Prostate gland (tissue), 2 donors: ENCODE data around the gene CPNE4. TPM values are rescaled to one million over a fixed set of nuclear protein-coding genes. Genes with fewer than 3 reads are reported as not detected.

Experiments
- DNase-seq: peaks from one replicate; pipeline ENCODE4 v3.0.0-alpha.2; 2019; ENCODE audit warnings: low spot score
- H3K27ac ChIP-seq, 2 donors: fragments of 200-600 bp; sonication (generic); 2 replicates each; pipeline ENCODE4 v1.5.1; 2017 to 2019
- H3K27me3 ChIP-seq: fragments of 200-600 bp; sonication (generic); replicated peaks from 2 replicates; pipeline ENCODE4 v1.5.1; 2019; ENCODE audit not compliant: insufficient read depth
- H3K36me3 ChIP-seq, 2 donors: fragments of 200-600 bp; sonication (generic); 1 replicate in 1 of 2; 2 replicates in 1 of 2; pipeline versions ENCODE4 v1.5.1 to v1.8.1; 2017 to 2019
- H3K4me1 ChIP-seq: fragments of 200-600 bp; sonication (generic); replicated peaks from 2 replicates; pipeline ENCODE4 v1.5.1; 2019
- H3K4me3 ChIP-seq, 2 donors: fragments of 200-600 bp; sonication (generic); 2 replicates each; pipeline ENCODE4 v1.5.1; 2017 to 2019
- H3K9me3 ChIP-seq: fragments of 200-600 bp; sonication (generic); 2 replicates; pipeline ENCODE4 v1.5.1; 2017
- CTCF ChIP-seq, 4 experiments: fragments of 200-600 bp in 2 of 4; fragments of 450-650 bp in 2 of 4; sonication (generic) in 2 of 4; IDR thresholded peaks; 1 replicate in 3 of 4; 2 replicates in 1 of 4; pipeline ENCODE4 v1.5.1; 2016 to 2019; ENCODE audit warnings: antibody characterized with exemption in 4 of 4, mild to moderate bottlenecking in 2 of 4, moderate library complexity in 2 of 4
- POLR2A ChIP-seq: fragments of 450-650 bp; IDR thresholded peaks from one replicate; pipeline ENCODE4 v1.6.1; 2016; ENCODE audit warnings: antibody characterized with exemption, mild to moderate bottlenecking
- POLR2AphosphoS5 ChIP-seq: sonication (generic); formaldehyde crosslinking; IDR thresholded peaks from one replicate; pipeline ENCODE4 v1.6.1; 2017; ENCODE audit warnings: antibody characterized with exemption
- WGBS: methylation state at CpG from one replicate; pipeline ENCODE4 v1.1.5; 2018; 5-methylcytosine and 5-hydroxymethylcytosine counted together
- intact Hi-C: fragments of 100-400 bp; cut with DNase I; formaldehyde crosslinking; loops from one replicate; pipeline ENCODE4 v1.14.2; 2022
- microRNA-seq: library from miRNA; unstranded; fragments of <30 nt; microRNA quantifications from one replicate; pipeline ENCODE4, GENCODE V29; 2016
- small RNA-seq, 2 donors: library from RNA; depleted of rRNA; stranded (forward); fragments of <200 nt; gene quantifications; one replicate each; pipeline ENCODE3, GENCODE V24; 2016
- total RNA-seq, 2 donors: library from RNA; depleted of rRNA; stranded (reverse); fragments of >200 nt; gene quantifications; one replicate each; pipeline ENCODE4 v1.1.0, GENCODE V29; 2016

CPNE4 gene
- total RNA-seq, 2 donors from 2014 or later: 39.9 to 68.2 TPM

GRCh38 chr3:131485119-131485518 is 549.7 kb downstream of the CPNE4 start:
- 92% methylated on average over 1 of the region's 1 CpG for whole genome bisulfite sequencing

GRCh38 chr3:131484496-131485111 is 550.2 kb downstream of the CPNE4 start:
- Histone ChIP-seq H3K27ac (no peak overlapping the region), H3K9me3 (no peaks in the 10 kb centered on the region), H3K27me3 (no peaks in the 10 kb centered on the region), H3K4me1 (no peaks in the 10 kb centered on the region), H3K36me3 (no peaks in the 10 kb centered on the region), H3K4me3 (no peak overlapping the region)
- intact Hi-C loops: no loop called here
- no peak for DNase-seq
- 68% methylated on average over 4 of the region's 4 CpGs for WGBS
- no peak for TF ChIP-seq CTCF (IDR thresholded peaks at IDR 0.05)
- no peak for TF ChIP-seq POLR2AphosphoS5

More at GRCh38 chr3:131485119-131485518, 549.7 kb downstream of the CPNE4 start:
- Histone ChIP-seq H3K27me3 (no peaks in the 10 kb centered on the region), H3K4me3 (no peak overlapping the region), H3K4me1 (no peaks in the 10 kb centered on the region), H3K9me3 (no peaks in the 10 kb centered on the region), H3K36me3 (no peaks in the 10 kb centered on the region), H3K27ac (no peak overlapping the region)
- DNase-seq: no peak
- intact Hi-C loops: no loop called here
- TF ChIP-seq CTCF (IDR thresholded peaks at IDR 0.05) (no peak), POLR2A (no peak)

Small RNAs within 50 kb of the gene (microRNA-seq; reads per million reads assigned to microRNA genes)
- gene MIR5704: not detected

Small RNAs within 50 kb of the gene (small RNA-seq; reads per million reads assigned to genes)
- 0 reads per million in 2 donors for gene AC107027.2
- 0 reads per million in 2 donors for gene MIR5704
